Brain microvascular endothelial cell (primary cell): ENCODE results near the gene MRS2.

Experiments used
- DNase-seq: peaks from one replicate; pipeline ENCODE4 v3.0.0-alpha.2; 2020
- H3K27ac ChIP-seq: fragments of 250-450 bp; sonication (Bioruptor Pico); 2 replicates; pipeline ENCODE4 v1.5.1; 2020; ENCODE audit warnings: mild to moderate bottlenecking, moderate library complexity
- H3K27me3 ChIP-seq: fragments of 250-450 bp; sonication (Bioruptor Pico); replicated peaks from 2 replicates; pipeline ENCODE4 v1.5.1; 2020; ENCODE audit warnings: mild to moderate bottlenecking
- H3K36me3 ChIP-seq: fragments of 250-450 bp; sonication (Bioruptor Pico); replicated peaks from 2 replicates; pipeline ENCODE4 v1.5.1; 2020; ENCODE audit warnings: mild to moderate bottlenecking
- H3K4me3 ChIP-seq: 2 replicates; pipeline ENCODE4 v1.5.1; 2011; ENCODE audit warnings: low read depth, mild to moderate bottlenecking, control low read depth, low read length, moderate library complexity
- in situ Hi-C: cut with HindIII; loops from 2 replicates; pipeline ENCODE4 v1.10.0; 2017; ENCODE audit warnings: low sequenced_read_pairs, low pct_ligation_motif_present
- TF ChIP-seq, protein P1 (sequence below): IDR thresholded peaks from 2 replicates; pipeline ENCODE4 v1.5.1; 2011; ENCODE audit warnings: low read depth, mild to moderate bottlenecking, moderate library complexity, low read length, control low read depth, inconsistent platforms; ENCODE audit errors: missing control alignments

Gene MRS2

GRCh38 chr6:24453921-24454320 is 51.2 kb downstream of the MRS2 start:
- no peaks in the 10 kb centered on the region for H3K36me3 ChIP-seq
- DNase-seq = no peak
- TF ChIP-seq, protein P1, sequence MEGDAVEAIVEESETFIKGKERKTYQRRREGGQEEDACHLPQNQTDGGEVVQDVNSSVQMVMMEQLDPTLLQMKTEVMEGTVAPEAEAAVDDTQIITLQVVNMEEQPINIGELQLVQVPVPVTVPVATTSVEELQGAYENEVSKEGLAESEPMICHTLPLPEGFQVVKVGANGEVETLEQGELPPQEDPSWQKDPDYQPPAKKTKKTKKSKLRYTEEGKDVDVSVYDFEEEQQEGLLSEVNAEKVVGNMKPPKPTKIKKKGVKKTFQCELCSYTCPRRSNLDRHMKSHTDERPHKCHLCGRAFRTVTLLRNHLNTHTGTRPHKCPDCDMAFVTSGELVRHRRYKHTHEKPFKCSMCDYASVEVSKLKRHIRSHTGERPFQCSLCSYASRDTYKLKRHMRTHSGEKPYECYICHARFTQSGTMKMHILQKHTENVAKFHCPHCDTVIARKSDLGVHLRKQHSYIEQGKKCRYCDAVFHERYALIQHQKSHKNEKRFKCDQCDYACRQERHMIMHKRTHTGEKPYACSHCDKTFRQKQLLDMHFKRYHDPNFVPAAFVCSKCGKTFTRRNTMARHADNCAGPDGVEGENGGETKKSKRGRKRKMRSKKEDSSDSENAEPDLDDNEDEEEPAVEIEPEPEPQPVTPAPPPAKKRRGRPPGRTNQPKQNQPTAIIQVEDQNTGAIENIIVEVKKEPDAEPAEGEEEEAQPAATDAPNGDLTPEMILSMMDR = no peak

GRCh38 chr6:24454452-24454851 is 51.7 kb downstream of the MRS2 start:
- TF ChIP-seq, protein P1 = no peak
- in situ Hi-C loops = no loop called here
- Histone ChIP-seq H3K27ac (no peak overlapping the region), H3K27me3 (no peaks in the 10 kb centered on the region), H3K4me3 (no peak overlapping the region), H3K36me3 (no peaks in the 10 kb centered on the region)
- DNase-seq = no peak

More at GRCh38 chr6:24453921-24454320, 51.2 kb downstream of the MRS2 start:
- Histone ChIP-seq H3K27me3 (no peaks in the 10 kb centered on the region), H3K27ac (no peak overlapping the region), H3K4me3 (no peak overlapping the region)
- in situ Hi-C loops = no loop called here

DNA sequence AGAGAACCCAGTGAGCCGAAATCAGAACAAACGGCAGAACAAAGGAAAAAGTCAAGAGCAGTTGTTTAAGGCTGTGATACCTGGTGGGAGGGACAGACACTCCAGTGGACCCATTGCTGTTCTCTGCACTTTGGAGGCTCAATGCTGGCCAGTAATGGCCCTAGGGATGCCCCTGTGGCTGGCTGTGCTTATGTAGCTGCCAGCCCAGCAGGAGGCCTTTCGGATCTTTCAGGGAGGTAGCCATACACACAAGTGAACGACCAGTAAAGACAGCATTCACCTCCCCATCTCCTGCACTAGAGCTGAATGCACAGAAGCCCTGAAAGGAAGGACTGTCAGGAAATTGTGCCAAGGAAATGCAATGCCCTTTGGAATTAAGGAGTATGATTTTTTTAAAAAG is 52.3 kb downstream of the MRS2 start:
- no peak overlapping the region for H3K27ac ChIP-seq
- TF ChIP-seq, protein P1 = no peak
- in situ Hi-C loops = no loop called here
- H3K36me3 ChIP-seq = no peaks in the 10 kb centered on the region
- no peak for DNase-seq
- H3K4me3 ChIP-seq = no peak overlapping the region
- H3K27me3 ChIP-seq = no peaks in the 10 kb centered on the region

DNA sequence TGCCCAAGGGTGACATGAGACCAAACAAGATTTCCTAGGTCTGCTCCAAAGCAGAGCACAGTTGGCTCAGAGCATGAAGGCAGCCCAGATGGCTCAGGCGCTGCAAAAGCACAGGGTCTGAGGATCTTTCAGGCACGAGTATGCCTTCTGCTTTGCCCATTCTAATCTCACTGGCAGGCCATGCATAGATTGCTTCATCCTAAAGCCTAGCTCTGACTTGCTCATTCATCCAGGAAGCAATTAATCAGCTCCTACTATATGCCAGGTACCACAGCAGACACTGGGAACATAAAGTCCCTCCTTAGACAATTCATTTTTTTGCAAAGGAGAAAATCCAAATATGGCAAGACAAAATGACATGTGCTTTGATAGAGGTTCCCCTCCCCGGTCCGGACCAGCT is 55.4 kb downstream of the MRS2 start:
- no peak for DNase-seq
- Histone ChIP-seq H3K36me3 (no peaks in the 10 kb centered on the region), H3K27ac (no peak overlapping the region), H3K27me3 (no peaks in the 10 kb centered on the region), H3K4me3 (no peak overlapping the region)
- in situ Hi-C loops = no loop called here
- TF ChIP-seq, protein P1 = no peak

DNA sequence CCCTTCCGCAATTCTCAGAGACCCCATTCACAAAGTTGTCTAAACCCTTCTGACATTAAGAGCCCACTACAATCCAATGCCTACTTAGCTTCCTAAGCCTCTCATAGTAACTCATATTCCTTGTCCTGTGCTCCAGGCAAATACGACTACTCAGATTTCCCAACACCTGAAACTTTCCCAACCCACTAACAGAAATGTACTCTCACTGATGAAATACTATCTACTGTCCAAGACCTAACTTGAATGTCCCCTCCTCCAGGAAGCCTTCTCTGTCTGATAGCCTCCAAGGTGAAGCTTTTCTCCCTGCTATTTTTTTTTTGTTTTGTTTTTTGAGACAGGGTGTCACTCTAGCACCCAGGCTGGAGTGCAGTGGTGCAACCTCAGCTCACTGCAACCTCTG is 56.2 kb downstream of the MRS2 start:
- Histone ChIP-seq H3K27me3 (no peaks in the 10 kb centered on the region), H3K27ac (no peak overlapping the region), H3K4me3 (no peak overlapping the region), H3K36me3 (no peaks in the 10 kb centered on the region)
- TF ChIP-seq, protein P1 = no peak
- in situ Hi-C loops = no loop called here
- DNase-seq = no peak

GRCh38 chr6:24460966-24461365 is 58.2 kb downstream of the MRS2 start:
- no peaks in the 10 kb centered on the region for H3K36me3 ChIP-seq
- in situ Hi-C loops = no loop called here
- no peak overlapping the region for H3K27ac ChIP-seq
- no peaks in the 10 kb centered on the region for H3K27me3 ChIP-seq
- DNase-seq = no peak
- TF ChIP-seq, protein P1 = no peak
- H3K4me3 ChIP-seq = no peak overlapping the region
